NCI-H510A (cell line): ENCODE data around the gene INHBB.
"Not testable (repeated sequence)": the region's sequence is repeated elsewhere in the genome, so short reads cannot be mapped to it uniquely, and the experiment has no call there.

Experiments used
- DNase-seq: peaks from one replicate; lab custom pipeline; 2025; lab: John Stamatoyannopoulos, UW

Gene INHBB

GRCh38 chr2:120381661-120382060 is 35.7 kb downstream of the INHBB start:
- peak; percentile 33 for DNase-seq

GRCh38 chr2:120382541-120383144 is 36.7 kb downstream of the INHBB start:
- no peak for DNase-seq

GRCh38 chr2:120383191-120383590 is 37.3 kb downstream of the INHBB start:
- no peak for DNase-seq

- DNase-seq, result no peak
These were observed 37.9 kb downstream of the INHBB start for GRCh38 chr2:120383631-120384340.

- DNase-seq, result no peak
These were observed 38.8 kb downstream of the INHBB start for GRCh38 chr2:120384486-120385354.

GRCh38 chr2:120385355-120386127 is 39.6 kb downstream of the INHBB start:
- DNase-seq, result no peak

- DNase-seq, result no peak
These were observed 42.5 kb downstream of the INHBB start for GRCh38 chr2:120388222-120389035.

GRCh38 chr2:120389036-120389391 is 43.1 kb downstream of the INHBB start:
- no peak for DNase-seq

GRCh38 chr2:120390381-120391055 is 44.6 kb downstream of the INHBB start:
- DNase-seq, result no peak

GRCh38 chr2:120391382-120391781 is 45.4 kb downstream of the INHBB start:
- DNase-seq, result not testable (repeated sequence)

- DNase-seq, result no peak
These were observed 46.2 kb downstream of the INHBB start for GRCh38 chr2:120391911-120392665.

- DNase-seq, result no peak
These were observed 47.0 kb downstream of the INHBB start for GRCh38 chr2:120392923-120393322.

- DNase-seq, result no peak
These were observed 47.5 kb downstream of the INHBB start for GRCh38 chr2:120393456-120393855.

GRCh38 chr2:120394764-120395163 is 48.8 kb downstream of the INHBB start:
- no peak for DNase-seq

GRCh38 chr2:120395221-120396012 is 49.5 kb downstream of the INHBB start:
- no peak for DNase-seq

- peak; percentile 91 for DNase-seq
These were observed 50.3 kb downstream of the INHBB start for GRCh38 chr2:120396013-120396860.

GRCh38 chr2:120396861-120397811 is 51.2 kb downstream of the INHBB start:
- no peak for DNase-seq
